Measurements from ENCODE around the gene LINGO3.

LINGO3 gene

DNA sequence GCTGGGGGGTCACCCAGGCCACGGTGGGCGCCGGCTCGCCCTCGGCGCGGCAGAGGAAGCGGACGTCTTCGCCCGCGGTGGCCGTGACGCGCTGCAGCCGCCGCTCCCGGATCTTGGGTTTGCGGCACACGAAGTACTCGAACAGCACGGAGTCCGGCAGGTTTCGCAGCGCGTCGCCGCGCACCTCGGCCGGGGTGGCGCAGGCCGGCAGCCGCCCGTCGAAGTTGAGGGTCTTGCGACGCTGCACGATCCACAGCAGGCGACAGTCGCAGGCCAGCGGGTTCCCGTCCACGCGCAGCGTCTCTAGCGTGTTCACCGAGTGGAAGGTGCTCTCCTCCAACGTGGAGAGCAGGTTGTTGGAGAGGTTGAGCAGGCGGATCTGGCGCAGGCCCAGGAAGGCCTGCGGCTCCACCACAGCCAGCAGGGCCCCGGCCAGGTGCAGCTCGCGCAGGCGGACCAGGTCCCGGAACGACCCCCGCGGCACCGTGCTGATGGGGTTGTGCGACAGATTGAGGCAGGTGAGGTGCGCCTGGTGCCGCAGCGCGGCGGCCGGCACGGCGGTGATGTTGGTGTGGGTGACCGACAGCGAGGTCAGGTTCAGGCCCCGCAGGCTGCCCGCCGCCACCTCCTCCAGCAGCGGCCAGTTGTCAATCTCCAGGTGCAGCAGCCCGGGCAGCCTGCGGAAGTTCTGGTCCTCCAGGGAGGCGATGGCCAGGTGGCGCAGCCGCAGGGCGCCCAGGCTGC, 17.3 kb downstream of the LINGO3 start:
- peak overlapping the region; percentile 35 for H3K4me3 ChIP-seq (ENCODE audit: low read depth, low read length)
- no peaks in the 10 kb centered on the region for H3K36me3 ChIP-seq
- TF ChIP-seq, protein P1, sequence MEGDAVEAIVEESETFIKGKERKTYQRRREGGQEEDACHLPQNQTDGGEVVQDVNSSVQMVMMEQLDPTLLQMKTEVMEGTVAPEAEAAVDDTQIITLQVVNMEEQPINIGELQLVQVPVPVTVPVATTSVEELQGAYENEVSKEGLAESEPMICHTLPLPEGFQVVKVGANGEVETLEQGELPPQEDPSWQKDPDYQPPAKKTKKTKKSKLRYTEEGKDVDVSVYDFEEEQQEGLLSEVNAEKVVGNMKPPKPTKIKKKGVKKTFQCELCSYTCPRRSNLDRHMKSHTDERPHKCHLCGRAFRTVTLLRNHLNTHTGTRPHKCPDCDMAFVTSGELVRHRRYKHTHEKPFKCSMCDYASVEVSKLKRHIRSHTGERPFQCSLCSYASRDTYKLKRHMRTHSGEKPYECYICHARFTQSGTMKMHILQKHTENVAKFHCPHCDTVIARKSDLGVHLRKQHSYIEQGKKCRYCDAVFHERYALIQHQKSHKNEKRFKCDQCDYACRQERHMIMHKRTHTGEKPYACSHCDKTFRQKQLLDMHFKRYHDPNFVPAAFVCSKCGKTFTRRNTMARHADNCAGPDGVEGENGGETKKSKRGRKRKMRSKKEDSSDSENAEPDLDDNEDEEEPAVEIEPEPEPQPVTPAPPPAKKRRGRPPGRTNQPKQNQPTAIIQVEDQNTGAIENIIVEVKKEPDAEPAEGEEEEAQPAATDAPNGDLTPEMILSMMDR (IDR thresholded peaks at IDR 0.05; ENCODE audit: low read depth, low read length), result no peak
- no peak for DNase-seq
- no peak overlapping the region for H3K27ac ChIP-seq
- no peaks in the 10 kb centered on the region for H3K9me3 ChIP-seq (ENCODE audit: severe bottlenecking)
- peaks cover 9% of the 10 kb centered on the region for H3K27me3 ChIP-seq (ENCODE audit: insufficient read depth, low read depth, severe bottlenecking)

DNA sequence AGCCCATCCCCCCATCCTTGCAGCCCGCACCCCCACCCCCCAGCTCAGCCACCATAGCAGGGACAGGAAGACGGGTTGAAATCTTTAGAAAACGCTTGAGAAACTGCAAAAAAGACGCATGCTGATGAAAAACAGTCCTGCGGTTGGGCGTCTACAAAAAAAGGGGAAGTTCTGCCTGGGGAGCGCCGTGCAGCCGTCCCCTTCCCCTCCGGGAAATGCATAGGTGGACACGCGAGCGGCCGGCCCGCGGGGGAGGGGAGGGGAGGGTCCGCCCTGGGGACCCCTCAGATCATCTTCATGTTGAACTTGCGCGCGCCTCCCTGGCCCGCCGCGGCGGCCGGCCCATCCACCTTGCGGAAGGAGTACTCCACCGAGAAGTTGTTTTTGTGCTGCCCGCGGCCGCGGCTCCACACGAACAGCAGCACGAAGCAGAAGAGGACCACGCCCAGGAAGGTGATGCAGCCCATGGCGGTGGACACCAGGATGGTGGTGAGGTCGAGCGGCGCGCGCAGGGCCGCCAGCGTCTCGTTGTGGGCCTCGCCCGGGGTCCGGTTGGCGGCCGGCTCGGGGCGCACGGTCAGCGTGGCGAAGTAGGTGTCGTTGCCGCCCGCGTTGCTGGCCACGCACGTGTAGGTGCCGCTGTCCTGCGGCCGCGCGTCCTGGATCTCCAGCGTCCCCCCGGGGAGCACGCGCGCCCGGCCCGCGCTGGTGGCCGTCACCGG, 18.1 kb downstream of the LINGO3 start:
- H3K36me3 ChIP-seq, result no peaks in the 10 kb centered on the region
- DNase-seq, result no peak
- TF ChIP-seq, protein P1 (IDR thresholded peaks at IDR 0.05; ENCODE audit: low read depth, low read length), result no peak
- no peak overlapping the region for H3K27ac ChIP-seq
- peaks cover 9% of the 10 kb centered on the region for H3K27me3 ChIP-seq (ENCODE audit: insufficient read depth, low read depth, severe bottlenecking)
- H3K4me3 ChIP-seq (ENCODE audit: low read depth, low read length), result peak overlapping the region; percentile 10
- no peaks in the 10 kb centered on the region for H3K9me3 ChIP-seq (ENCODE audit: severe bottlenecking)

DNA sequence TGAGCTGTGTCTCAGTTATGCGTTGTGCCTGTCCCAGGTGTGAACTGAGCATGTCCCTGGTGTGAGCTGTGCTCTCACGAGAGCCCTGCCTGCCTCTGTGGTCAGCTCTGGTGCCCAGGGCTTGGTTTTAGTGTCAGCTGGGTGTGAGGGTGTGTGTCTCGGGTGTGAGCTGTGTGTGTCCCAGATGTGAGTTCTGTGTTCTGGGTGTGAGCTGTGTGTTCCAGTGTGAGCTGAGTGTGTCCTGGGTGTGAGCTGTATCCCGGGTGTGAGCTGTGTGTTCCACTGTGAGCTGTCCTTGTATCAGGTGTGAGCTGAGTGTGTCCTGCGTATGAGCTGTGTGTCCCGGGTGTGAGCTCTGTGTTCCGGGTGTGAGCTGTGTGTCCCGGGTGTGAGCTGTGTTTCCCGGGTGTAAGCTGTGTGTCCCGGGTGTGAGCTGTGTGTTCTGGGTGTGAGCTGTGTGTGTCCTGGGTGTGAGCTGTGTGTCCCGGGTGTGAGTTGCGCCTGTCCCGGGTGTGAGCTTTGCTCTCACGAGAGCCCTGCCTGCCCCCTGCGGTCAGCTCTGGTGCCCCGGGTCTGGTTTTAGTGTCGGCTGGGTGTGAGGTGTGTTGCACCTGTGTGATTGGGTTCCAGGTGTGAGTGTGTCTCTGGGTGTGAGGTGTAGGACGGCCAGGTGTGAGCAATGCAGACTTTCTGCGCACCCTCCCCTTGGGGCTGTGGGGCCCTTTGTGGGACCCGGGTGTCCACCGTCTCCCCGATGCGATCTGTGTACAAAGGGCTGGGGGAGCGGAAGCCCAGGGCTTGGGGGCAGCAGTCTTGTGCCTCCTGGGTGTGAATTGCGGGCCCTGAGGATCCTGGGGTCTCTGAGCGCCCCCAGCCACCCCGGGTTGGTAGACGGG, 18.9 kb downstream of the LINGO3 start:
- no peaks in the 10 kb centered on the region for H3K36me3 ChIP-seq
- H3K9me3 ChIP-seq (ENCODE audit: severe bottlenecking), result no peaks in the 10 kb centered on the region
- H3K27me3 ChIP-seq (ENCODE audit: insufficient read depth, low read depth, severe bottlenecking), result peaks cover 9% of the 10 kb centered on the region
- TF ChIP-seq, protein P1 (IDR thresholded peaks at IDR 0.05; ENCODE audit: low read depth, low read length), result no peak
- no peak overlapping the region for H3K27ac ChIP-seq
- no peak for DNase-seq
- H3K4me3 ChIP-seq (ENCODE audit: low read depth, low read length), result no peak overlapping the region

DNA sequence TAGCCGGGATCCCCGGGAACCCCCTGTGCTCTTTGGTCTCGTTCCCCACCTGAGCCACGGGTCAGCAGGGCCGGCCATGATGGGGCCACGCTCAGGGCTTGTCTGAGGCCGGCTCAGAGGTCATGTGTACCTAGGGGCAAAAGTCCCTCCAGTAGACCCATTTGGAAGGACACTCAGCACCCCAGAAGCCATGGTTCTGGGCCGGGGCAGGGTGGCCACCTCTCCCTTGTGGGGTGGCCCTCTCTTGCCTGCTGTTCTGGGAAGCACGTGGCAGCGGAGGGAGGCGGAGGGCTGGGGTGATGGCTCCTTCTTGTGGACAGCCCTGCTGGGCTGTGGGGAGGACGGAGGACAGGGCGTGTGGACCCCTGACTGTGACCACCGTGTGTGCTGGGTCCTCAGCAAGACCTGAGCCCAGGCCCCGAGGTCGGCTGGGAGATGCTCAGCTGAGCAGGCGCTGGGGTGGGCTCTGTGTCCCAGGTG, 19.6 kb downstream of the LINGO3 start:
- Histone ChIP-seq H3K9me3 (ENCODE audit: severe bottlenecking) (no peaks in the 10 kb centered on the region), H3K27ac (no peak overlapping the region), H3K4me3 (ENCODE audit: low read depth, low read length) (no peak overlapping the region), H3K36me3 (no peaks in the 10 kb centered on the region), H3K27me3 (ENCODE audit: insufficient read depth, low read depth, severe bottlenecking) (peaks cover 9% of the 10 kb centered on the region)
- TF ChIP-seq, protein P1 (IDR thresholded peaks at IDR 0.05; ENCODE audit: low read depth, low read length), result no peak
- no peak for DNase-seq

DNA sequence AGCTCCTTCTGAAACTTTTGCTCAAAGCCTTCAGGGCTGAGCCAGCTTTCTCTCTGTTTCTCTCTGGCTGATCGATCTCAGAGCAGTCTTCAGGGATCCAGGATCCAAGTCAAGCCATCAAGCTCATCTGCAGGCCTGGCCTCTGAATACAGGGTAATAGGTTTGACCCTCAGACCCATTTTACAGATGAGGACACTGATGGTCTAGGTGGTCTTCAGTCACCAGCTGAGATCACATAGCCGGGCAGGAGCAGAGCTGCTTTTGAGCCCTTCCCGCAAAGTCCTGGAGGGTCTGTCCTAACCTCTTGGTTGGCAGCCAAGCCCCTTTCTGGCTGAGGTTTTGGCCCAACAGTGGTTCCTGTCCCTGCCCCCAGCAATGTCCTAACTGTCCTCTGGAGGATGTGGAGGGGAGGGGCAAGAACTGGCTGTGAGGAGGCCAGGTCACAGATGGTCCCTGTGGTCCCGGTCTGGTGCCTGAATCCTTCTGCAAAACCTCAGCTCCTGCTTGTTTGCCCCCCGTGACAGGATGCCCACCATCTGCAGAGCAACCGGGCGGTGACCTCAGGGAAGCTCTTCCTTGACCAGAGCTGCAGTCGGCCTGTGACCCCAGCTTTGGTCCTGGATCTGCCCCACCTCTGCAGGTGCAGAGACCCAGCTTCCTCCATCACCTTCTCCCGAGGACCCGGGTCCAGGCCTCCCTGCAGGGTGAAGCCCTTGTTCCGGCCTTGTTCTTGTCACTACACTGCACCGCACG, 20.2 kb downstream of the LINGO3 start:
- H3K27me3 ChIP-seq (ENCODE audit: insufficient read depth, low read depth, severe bottlenecking), result peaks cover 9% of the 10 kb centered on the region
- H3K27ac ChIP-seq, result no peak overlapping the region
- H3K36me3 ChIP-seq, result no peaks in the 10 kb centered on the region
- H3K4me3 ChIP-seq (ENCODE audit: low read depth, low read length), result no peak overlapping the region
- H3K9me3 ChIP-seq (ENCODE audit: severe bottlenecking), result no peaks in the 10 kb centered on the region
- TF ChIP-seq, protein P1 (IDR thresholded peaks at IDR 0.05; ENCODE audit: low read depth, low read length), result no peak
- DNase-seq, result no peak

All from WERI-Rb-1 (cell line).